Ascending aorta (tissue), 2 donors: Measurements from ENCODE around the gene PRPF38A. TPM values are rescaled to one million over a fixed set of nuclear protein-coding genes. Genes with fewer than 3 reads are reported as not detected.

Source experiments
- DNase-seq, 2 donors: peaks; one replicate each; pipeline ENCODE4 v3.0.0-alpha.2; 2019; ENCODE audit warnings: low spot score in 2 of 2
- H3K27ac ChIP-seq, 2 donors: fragments of 200-600 bp; sonication (generic); one replicate each; pipeline ENCODE4 v1.5.1; 2016 to 2017; ENCODE audit warnings: mild to moderate bottlenecking in 1 of 2
- H3K27me3 ChIP-seq: fragments of 200-600 bp; sonication (generic); one replicate; pipeline ENCODE4 v1.5.1; 2017
- H3K36me3 ChIP-seq, 2 donors: fragments of 200-600 bp; sonication (generic); one replicate each; pipeline ENCODE4 v1.5.1; 2016
- H3K4me1 ChIP-seq, 2 donors: fragments of 200-600 bp; sonication (generic); one replicate each; pipeline ENCODE4 v1.5.1; 2016 to 2017; ENCODE audit warnings: mild to moderate bottlenecking in 1 of 2
- H3K4me3 ChIP-seq, 2 donors: fragments of 200-600 bp; sonication (generic); one replicate each; pipeline ENCODE4 v1.5.1; 2016 to 2017; ENCODE audit warnings: mild to moderate bottlenecking in 1 of 2
- H3K9me3 ChIP-seq, 2 donors: fragments of 200-600 bp; sonication (generic); one replicate each; pipeline ENCODE4 v1.5.1; 2016
- intact Hi-C: fragments of 100-400 bp; cut with DNase I; formaldehyde crosslinking; loops from one replicate; pipeline ENCODE4 v1.15.1; 2023
- total RNA-seq: library from RNA; depleted of rRNA; stranded (reverse); fragments of >200 nt; gene quantifications from one replicate; pipeline ENCODE4 v1.1.0, GENCODE V29; 2016
- TF ChIP-seq, protein P1 (sequence below), 3 experiments: fragments of 200-600 bp in 2 of 3; fragments of 450-650 bp in 1 of 3; sonication (generic) in 2 of 3; IDR thresholded peaks; one replicate each; pipeline ENCODE4 v1.5.1; 2016 to 2019; ENCODE audit warnings: antibody characterized with exemption in 3 of 3, mild to moderate bottlenecking in 1 of 3, moderate library complexity in 1 of 3

The PRPF38A gene
- total RNA-seq, 1 donor from 2014 or later, result 20.3 TPM

DNA sequence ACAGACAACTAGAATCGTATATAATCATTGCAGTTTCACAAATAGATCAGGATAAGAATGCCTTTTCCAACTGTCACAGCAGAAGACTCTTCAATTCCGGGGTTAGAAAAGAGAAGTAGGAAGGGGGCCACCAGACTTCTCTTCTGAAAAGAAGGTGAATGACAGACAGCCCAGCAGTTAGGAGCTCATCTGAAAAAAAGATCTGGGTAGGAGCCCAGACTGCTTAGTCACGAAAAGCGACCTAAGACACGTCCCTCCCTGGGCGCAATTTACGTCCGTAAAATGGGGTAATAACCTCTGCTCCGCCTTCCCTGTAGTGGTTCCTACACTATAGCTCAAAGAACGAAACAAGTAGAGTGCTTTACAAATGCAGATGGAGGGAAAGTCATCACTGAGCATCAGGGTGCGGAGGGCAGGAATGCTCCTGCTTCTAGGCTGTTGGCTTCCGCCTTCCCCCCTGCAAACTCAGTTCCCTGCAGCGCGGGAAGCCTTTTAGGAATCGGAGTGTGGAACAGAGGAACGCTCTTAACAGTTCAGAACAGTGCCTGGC is 761 bp upstream of the PRPF38A start:
- no peaks in the 10 kb centered on the region for H3K9me3 ChIP-seq
- peaks cover 10 to 15% of the 10 kb centered on the region in 2 donors for H3K4me1 ChIP-seq
- no peak for DNase-seq
- peaks cover 9 to 18% of the 10 kb centered on the region in 2 donors for H3K36me3 ChIP-seq
- peak overlapping the region; percentile 87 to 91 for H3K4me3 ChIP-seq
- H3K27ac ChIP-seq, result peak overlapping the region in 1 of 2 donors; percentile 96
- no peaks in the 10 kb centered on the region for H3K27me3 ChIP-seq
- intact Hi-C loops, result loop anchor here (1.0 to 10.0 kb wide), 6 partner anchors 37 to 521 kb away; partner anchors contain the start of genes BTF3L4, CC2D1B, COA7 and ECHDC2
- TF ChIP-seq, protein P1, sequence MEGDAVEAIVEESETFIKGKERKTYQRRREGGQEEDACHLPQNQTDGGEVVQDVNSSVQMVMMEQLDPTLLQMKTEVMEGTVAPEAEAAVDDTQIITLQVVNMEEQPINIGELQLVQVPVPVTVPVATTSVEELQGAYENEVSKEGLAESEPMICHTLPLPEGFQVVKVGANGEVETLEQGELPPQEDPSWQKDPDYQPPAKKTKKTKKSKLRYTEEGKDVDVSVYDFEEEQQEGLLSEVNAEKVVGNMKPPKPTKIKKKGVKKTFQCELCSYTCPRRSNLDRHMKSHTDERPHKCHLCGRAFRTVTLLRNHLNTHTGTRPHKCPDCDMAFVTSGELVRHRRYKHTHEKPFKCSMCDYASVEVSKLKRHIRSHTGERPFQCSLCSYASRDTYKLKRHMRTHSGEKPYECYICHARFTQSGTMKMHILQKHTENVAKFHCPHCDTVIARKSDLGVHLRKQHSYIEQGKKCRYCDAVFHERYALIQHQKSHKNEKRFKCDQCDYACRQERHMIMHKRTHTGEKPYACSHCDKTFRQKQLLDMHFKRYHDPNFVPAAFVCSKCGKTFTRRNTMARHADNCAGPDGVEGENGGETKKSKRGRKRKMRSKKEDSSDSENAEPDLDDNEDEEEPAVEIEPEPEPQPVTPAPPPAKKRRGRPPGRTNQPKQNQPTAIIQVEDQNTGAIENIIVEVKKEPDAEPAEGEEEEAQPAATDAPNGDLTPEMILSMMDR (IDR thresholded peaks at IDR 0.05), result no peak

DNA sequence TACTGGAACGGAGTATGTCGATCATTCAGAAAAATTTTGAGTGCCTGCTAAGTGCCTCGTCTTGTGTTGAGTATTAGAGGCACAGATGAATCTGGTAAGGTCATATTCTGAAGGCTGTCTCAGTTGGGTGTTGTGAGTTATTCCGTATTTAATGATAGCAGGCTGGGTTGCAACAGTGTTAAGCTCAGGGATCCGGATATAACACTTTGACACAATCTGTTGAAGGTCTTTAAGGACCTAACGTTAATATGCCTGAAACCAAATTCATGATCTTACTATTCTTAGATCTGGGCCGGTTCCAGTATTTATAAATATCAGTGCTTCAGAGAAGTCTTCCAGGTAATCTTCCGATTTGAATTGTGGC is 555 bp downstream of the PRPF38A start:
- H3K27ac ChIP-seq, result peak overlapping the region; percentile 85 to 96
- peak overlapping the region; percentile 87 to 91 for H3K4me3 ChIP-seq
- H3K27me3 ChIP-seq, result no peaks in the 10 kb centered on the region
- H3K36me3 ChIP-seq, result peaks cover 17 to 31% of the 10 kb centered on the region in 2 donors
- DNase-seq, result no peak
- TF ChIP-seq, protein P1 (IDR thresholded peaks at IDR 0.05), result no peak
- no peaks in the 10 kb centered on the region for H3K9me3 ChIP-seq
- intact Hi-C loops, result loop anchor here (1.0 to 10.0 kb wide), 6 partner anchors 39 to 520 kb away; partner anchors contain the start of genes BTF3L4, CC2D1B, COA7 and ECHDC2
- peaks cover 10 to 15% of the 10 kb centered on the region in 2 donors for H3K4me1 ChIP-seq

DNA sequence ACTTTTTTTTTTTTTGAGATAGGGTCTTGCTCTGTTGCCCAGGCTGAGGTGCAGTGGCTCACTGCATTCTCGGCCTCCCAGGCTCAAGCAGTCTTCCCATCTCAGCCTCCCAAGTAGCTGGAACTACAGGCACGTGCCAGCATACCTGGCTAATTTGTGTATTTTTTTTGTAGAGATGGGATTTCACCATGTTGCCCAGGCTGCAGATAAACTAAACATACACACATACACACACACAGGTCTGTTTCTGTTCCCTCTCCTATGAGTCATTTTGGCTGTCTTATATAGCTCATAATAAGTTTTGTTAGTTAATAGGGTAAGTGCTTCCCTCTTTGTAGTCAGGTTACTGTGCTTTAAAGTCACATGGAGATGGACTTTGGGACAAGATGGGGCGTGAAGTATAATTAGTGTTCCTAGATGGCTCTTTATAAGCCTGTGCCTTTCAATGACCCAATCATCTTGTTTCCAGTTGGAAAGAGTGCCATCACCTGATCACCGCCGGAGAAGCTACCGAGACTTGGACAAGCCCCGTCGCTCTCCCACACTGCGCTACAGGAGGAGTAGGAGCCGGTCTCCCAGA is 9.1 kb downstream of the PRPF38A start:
- H3K36me3 ChIP-seq, result peaks cover 75 to 98% of the 10 kb centered on the region in 2 donors

DNA sequence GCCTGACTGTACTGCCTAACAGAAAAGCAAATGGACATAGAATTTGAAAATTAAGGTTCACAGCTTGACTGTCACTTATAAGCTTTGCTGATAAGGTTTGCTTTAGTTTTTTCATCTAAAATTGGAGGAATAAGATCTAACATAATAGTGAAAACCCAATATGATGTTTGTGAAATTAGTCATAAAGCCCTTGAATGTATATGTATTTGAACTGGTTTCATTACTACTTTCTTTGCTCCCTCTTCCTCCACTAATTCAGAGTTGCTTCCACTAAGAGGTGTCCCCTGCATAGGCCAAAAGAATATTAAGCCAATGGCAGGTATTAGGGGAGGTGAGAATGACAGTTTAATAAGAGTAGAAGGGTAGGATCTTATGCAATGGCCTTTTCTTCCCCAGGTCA is 10.5 kb downstream of the PRPF38A start:
- TF ChIP-seq, protein P1 (IDR thresholded peaks at IDR 0.05), result no peak
- H3K9me3 ChIP-seq, result no peaks in the 10 kb centered on the region
- H3K4me1 ChIP-seq, result no peaks in the 10 kb centered on the region
- intact Hi-C loops, result no loop called here
- H3K36me3 ChIP-seq, result peaks cover 70 to 97% of the 10 kb centered on the region in 2 donors
- H3K27me3 ChIP-seq, result no peaks in the 10 kb centered on the region
- DNase-seq, result no peak
- no peak overlapping the region for H3K4me3 ChIP-seq
- no peak overlapping the region for H3K27ac ChIP-seq

More for the DNA sequence above, 9.1 kb downstream of the PRPF38A start:
- TF ChIP-seq, protein P1 (IDR thresholded peaks at IDR 0.05), result no peak
- Histone ChIP-seq H3K4me3 (no peak overlapping the region), H3K27me3 (no peaks in the 10 kb centered on the region), H3K27ac (no peak overlapping the region), H3K4me1 (no peaks in the 10 kb centered on the region), H3K9me3 (no peaks in the 10 kb centered on the region)
- DNase-seq, result no peak
- intact Hi-C loops, result no loop called here

DNA sequence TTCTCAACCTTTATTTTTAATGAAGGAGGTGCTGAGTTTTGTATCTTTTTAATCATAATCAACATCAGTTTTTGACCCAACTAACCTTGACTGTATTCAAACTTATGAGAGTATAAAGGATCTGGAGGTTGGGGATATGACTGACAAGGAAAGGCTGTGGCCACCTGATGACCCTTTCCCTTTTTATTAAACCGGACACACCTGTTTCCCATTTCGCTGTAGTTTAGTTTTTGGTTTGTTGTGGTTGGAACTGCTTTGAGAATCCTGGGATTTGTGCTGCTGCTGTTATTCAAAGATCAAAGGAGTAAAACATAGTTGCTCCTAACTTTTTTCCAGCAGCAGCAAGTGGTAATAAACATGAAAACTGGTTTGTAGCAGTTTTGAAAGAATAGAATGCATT is 12.4 kb downstream of the PRPF38A start:
- intact Hi-C loops, result no loop called here
- TF ChIP-seq, protein P1 (IDR thresholded peaks at IDR 0.05), result no peak
- H3K4me3 ChIP-seq, result no peak overlapping the region
- no peaks in the 10 kb centered on the region for H3K27me3 ChIP-seq
- H3K9me3 ChIP-seq, result no peaks in the 10 kb centered on the region
- H3K36me3 ChIP-seq, result peaks cover 63 to 92% of the 10 kb centered on the region in 2 donors
- H3K27ac ChIP-seq, result no peak overlapping the region
- no peaks in the 10 kb centered on the region for H3K4me1 ChIP-seq
- DNase-seq, result no peak
